ENCODE results near the gene GSTT2B.
"Not testable (repeated sequence)": the region's sequence is repeated elsewhere in the genome, so short reads cannot be mapped to it uniquely, and the experiment has no call there.

Gene GSTT2B

DNA sequence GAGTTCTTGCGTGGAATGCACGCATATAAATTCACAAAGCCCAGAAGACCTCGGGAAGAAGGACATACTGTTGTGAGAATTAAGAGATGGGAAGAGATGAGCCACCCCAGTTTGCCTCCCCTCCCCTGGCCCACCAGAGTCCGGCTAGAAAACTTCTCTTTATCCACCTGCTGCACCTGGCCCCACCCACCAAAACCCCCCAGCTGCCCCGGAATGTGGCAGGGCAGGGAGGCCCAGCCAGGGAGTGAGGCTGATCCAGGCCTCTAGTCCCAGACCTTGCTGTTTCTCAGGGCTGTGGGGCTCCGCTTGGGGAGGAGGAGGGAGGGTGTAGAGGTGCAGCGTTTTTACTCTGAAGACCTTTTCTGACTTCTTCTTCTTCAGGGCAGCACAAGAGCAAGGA, 19.6 kb upstream of the GSTT2B start:
- DNase-seq: not testable (repeated sequence)

DNA sequence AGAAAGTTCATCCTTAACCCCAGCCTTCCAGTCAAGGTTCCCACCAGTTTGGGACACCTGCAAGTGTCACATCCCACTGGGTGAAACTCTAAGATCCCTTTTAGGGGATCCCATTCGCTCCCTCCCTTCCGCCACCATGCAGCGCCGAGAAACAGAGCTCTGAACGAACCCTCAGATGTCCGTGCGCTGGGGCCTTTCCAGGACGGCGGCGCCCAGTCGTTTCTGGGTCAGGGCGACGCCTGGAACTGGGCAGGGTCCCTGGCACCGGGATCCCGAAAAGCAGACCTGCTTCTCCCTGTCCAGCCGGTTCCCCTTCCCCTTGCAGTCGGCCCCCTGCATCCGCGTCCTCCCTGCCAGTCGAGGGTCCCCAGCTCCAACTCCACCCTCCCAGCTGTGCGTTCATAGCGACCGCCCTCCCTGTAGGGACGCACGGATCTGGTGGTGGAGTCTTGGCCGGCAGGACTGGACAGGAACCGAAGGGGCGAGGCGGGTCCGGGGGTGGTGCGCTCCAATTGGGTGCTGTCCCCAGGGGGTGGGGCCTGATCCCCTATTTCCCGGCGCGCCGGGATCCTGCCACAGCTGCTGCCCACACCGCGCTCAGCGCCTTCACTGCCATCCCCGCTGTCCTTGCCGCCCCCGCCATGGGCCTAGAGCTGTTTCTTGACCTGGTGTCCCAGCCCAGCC, 18.7 kb upstream of the GSTT2B start, which contains the start of gene GSTT2:
Gene GSTT2, plus strand, starts transcription at position 578 of the 684 bp plus-strand sequence.
- not testable (repeated sequence) for DNase-seq

- DNase-seq: not testable (repeated sequence)
Measured at GRCh38 chr22:23977304-23977703, 16.3 kb upstream of the GSTT2B start.

GRCh38 chr22:23974836-23975352, 13.9 kb upstream of the GSTT2B start:
- DNase-seq: not testable (repeated sequence)

DNA sequence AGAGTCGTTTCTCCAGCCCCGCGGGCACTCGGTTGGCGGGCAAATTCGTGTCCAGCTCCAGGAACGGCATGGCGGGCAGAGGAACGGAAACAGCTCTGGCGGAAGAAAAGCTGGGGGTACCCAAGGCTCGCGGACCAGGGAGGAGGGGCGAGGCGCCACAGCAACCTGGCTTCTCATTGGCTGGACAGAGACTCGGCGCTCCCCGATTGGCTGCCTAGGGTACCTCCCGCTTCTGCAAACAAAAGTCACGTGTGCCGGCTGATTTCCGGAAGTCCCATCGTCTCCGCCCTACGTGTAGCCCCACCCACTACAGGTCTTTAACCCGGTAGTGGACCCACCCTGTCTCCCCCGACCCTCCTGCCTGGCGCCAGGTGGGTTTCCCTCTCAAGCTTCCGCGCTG, 13.3 kb upstream of the GSTT2B start, which contains the start of gene DDT:
Gene DDT, minus strand, starts transcription at position 97 of the 400 bp plus-strand sequence. Its CDS starts 27 bp downstream, at position 70.
- not testable (repeated sequence) for DNase-seq

DNA sequence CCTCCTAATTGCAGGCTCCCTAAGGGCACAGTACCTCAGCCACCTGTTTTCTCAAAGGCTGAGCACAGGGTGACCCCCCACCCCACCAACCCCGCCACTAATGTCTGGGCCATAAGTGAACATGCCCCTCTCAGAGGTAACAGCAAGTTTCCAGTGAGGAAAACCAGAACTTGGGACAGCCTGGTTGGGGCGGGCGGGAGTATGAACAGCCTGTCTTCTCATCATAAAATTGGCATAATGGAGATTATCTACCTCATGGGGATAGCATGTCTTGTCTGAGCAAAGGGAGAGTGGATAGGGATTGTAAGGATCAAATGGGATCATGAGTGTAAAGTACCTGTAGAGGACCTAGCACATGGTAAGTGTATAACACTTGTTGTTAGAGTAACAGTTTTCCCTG, 10.9 kb upstream of the GSTT2B start:
- DNase-seq: not testable (repeated sequence)

GRCh38 chr22:23970816-23971486, 10.0 kb upstream of the GSTT2B start:
- no peak for DNase-seq

DNA sequence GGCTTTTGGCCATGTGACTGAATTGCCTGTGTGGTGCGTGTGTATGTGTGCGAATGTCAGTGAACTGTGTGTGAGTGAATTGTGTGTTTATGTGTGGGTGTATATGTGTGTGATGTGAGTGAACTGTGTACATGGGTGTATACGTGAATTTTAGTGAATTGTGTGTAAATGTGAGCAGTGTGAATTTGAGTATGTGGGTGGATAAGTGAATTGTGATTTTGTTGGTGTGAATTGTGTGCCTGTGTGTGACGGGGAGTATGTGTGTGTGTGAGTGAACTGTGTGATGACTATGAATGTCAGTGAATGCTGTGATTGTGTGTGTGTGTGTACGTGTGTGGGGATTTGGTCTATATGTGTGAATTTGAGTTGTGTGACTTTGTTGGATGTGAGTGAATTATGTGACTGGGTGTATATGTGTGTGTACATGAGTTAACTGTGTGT, 9.2 kb upstream of the GSTT2B start:
- no peak for DNase-seq

DNA sequence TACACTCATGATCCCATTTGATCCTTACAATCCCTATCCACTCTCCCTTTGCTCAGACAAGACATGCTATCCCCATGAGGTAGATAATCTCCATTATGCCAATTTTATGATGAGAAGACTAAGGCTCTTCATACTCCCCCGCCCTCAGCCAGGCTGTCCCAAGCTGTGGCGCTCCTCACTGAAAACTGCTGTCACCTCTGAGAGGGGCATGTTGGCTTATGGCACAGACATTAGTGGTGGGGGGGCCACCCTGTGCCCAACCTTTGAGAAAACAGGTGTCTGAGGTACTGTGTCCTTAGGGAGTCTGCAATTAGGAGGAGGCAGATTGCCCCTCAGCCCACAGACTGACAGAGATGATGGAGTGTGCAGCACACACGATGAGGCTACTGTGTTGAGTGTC, 8.1 kb upstream of the GSTT2B start:
- DNase-seq: no peak

- not testable (repeated sequence) for DNase-seq
Measured at GRCh38 chr22:23966568-23966967, 5.6 kb upstream of the GSTT2B start, which contains the start of gene DDTL. Gene DDTL, plus strand, starts transcription at chr22:23966888. Its CDS starts 27 bp downstream, at chr22:23966915.

DNA sequence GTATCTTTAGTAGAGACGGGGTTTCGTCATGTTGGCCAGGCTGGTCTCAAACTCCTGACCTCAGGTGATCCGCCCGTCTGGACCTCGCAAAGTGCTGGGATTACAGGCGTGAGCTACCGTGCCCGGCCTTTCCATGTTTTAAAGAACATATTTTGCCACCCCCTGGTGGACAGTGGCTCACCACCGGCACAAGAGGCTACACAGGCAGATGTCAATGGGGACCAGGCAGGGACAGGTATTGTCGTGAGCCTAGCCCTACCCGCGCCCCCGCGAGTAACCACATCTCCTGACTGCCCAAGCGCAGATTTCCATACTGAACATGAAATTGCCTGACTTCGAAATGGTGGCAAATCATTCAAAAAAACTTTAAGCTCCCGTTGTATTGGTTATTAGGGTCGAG, 5.1 kb upstream of the GSTT2B start:
- DNase-seq: not testable (repeated sequence)

- peak; percentile 68 for DNase-seq
Measured at GRCh38 chr22:23956301-23956900, 4.6 kb downstream of the GSTT2B start.

GRCh38 chr22:23955886-23956285, 5.1 kb downstream of the GSTT2B start:
- DNase-seq: not testable (repeated sequence)

- DNase-seq: not testable (repeated sequence)
Measured at GRCh38 chr22:23954991-23955305, 6.0 kb downstream of the GSTT2B start.

- not testable (repeated sequence) for DNase-seq
Measured at GRCh38 chr22:23954193-23954990, 6.6 kb downstream of the GSTT2B start.

- not testable (repeated sequence) for DNase-seq
Measured at GRCh38 chr22:23953485-23953884, 7.5 kb downstream of the GSTT2B start.

DNA sequence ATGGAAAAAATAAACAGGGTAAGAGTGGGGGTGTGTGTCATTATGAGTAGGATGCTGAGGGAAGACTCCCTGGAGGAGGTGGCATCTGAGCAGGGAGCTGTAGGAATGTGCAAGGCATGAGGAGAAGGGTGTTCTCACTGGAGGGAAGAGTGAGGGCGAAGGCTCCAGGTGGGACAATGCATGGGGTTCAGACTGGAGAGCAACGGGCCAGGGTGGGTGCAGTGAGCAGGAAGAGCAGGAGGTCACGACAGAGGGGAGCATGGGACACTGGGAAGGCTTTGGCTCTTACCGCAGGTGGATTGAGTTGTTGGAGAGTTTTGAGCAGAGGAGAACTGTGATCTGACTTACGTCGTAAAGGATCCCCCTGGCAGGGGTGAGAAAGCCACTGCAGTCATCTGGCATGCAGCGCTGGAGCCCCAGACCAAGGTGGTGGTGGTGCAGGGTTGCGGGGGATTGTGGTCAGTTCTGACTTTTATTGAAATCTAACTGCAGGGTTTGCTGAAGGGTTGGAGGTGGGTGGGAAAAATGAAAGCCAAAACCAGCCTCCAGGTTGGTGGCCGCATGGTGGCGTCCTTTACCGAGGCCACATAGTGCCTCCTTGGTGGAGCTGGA, 8.1 kb downstream of the GSTT2B start:
- DNase-seq: not testable (repeated sequence)

GRCh38 chr22:23951383-23951782, 9.6 kb downstream of the GSTT2B start:
- DNase-seq: not testable (repeated sequence)

GRCh38 chr22:23949764-23950163, 11.2 kb downstream of the GSTT2B start:
- not testable (repeated sequence) for DNase-seq

DNA sequence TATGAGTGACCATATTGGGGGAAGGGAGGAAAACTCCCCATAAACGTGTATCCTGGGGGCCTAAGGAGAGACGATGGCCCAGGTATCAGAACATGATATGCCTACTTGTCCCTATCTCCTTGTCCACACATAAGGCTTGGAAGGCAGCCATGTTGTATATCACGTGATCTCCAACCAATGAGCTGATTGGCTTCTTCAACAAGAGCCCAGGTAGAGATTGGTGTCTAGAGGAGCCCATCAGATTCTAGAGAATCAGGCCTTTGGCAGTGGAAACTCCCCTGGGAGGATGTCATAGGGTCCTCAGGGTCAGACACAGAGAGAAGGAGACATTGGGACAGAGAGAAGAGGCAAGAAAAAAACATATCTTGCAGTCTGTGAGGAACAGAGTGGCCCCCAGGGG, 13.6 kb downstream of the GSTT2B start:
- DNase-seq: not testable (repeated sequence)

DNA sequence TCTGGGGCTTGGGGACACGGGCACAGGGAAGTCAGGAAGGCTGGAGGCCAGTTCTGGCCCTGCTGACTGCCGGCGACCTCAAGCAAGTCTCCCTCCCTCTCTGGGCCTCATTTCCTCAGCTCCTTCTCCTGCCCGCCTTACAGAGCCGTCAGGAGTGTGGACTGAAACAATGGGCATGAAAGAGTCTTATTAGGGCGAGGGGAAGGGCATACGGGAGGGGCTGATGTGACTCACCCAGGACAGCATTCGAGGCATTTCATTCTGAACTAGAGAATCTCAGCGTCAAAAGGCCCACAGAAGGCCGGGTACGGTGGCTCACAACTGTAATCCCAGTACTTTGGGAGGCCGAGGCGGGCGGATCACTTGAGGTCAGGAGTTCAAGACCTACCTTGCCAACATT, 20.8 kb downstream of the GSTT2B start:
- DNase-seq: not testable (repeated sequence)

GRCh38 chr22:23939017-23939357, 22.0 kb downstream of the GSTT2B start:
- no peak for DNase-seq
